Measurements from ENCODE around the gene SRRD.
"Not testable (repeated sequence)": the region's sequence is repeated elsewhere in the genome, so short reads cannot be mapped to it uniquely, and the experiment has no call there.

The SRRD gene, protein sequence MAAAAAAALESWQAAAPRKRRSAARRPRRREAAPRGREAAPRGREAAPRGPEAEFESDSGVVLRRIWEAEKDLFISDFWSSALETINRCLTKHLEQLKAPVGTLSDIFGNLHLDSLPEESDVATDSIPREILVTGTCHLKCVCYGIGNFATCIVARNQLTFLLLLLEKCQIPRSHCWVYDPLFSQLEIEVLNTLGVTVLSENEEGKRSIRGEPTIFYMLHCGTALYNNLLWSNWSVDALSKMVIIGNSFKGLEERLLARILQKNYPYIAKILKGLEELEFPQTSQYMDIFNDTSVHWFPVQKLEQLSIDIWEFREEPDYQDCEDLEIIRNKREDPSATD
- 8.0 to 30.8 (median 24.6) reads per million in 17 experiments for total RNA-seq

GRCh38 chr22:26483439-26484359 lies at the start of gene SRRD, which contains the start of gene HPS4:
Gene SRRD, plus strand, starts transcription at chr22:26483877. Its CDS starts 14 bp downstream, at chr22:26483891.
Gene HPS4, minus strand, starts transcription at chr22:26483783. Its CDS starts 2,021 bp downstream, at chr22:26481762.
- peak; percentile 92 to 97 (median 96) for DNase-seq

DNA sequence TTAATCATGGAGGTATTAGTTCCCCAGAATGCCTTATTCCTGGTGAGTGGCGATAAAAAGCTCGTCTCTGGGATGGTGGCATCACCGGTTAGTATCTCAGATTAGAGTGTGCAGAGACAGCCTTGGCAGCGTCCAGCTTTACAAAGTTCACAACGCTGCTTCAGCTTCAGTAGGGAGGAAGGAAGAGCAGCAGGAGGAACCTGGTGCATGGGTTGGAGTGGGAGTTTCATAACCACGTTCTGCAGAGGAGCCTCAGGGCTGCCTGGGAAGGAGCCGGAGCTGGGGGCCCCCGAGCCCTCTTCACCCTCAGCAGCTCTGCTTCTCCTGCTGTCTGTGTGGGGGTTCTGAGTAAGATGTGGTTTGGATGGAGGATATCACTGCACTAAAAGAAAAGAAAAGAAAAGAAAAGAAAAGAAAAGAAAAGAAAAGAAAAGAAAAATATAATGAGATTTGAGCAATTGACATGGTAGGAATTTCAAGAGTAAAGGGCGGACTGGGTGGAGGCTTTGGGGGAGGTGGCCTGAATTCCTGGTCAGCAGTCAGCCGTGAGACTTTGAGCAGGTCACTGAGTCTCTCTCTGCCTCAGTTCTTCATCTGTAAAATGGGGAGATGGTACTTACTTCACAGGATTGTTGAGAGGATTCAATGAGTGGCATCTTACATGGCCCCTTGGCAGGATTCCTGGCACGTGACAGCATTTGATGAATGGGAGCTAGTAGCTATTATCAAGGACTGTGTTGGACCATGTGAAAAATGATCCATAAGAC lies 48.2 kb upstream of the SRRD start:
- peak; percentile 39 to 77 (median 68) for DNase-seq

- DNase-seq: no peak
Observed at GRCh38 chr22:26436903-26437515, 46.7 kb upstream of the SRRD start.

- DNase-seq: no peak
Observed at GRCh38 chr22:26437694-26438392, 45.8 kb upstream of the SRRD start.

DNA sequence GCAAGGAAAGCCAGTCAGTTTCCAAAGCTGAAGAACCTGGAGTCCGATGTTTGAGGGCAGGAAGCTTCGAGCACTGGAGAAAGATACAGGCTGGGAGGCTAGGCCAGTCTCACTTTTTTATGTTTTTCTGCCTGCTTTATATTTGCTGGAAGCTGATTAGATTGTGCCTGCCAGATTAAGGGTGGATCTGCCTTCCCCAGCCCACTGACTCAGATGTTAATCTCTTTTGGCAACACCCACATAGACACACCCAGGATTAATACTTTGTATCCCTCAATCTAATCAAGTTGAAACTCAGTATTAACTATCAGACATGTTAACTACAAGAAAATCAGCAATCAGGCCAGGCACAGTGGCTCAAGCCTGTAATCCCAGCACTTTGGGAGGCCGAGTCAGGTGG lies 44.9 kb upstream of the SRRD start:
- DNase-seq: not testable (repeated sequence)

GRCh38 chr22:26439559-26439958 lies 44.1 kb upstream of the SRRD start:
- no peak for DNase-seq

- no peak for DNase-seq
Observed at GRCh38 chr22:26442086-26442756, 41.5 kb upstream of the SRRD start.

DNA sequence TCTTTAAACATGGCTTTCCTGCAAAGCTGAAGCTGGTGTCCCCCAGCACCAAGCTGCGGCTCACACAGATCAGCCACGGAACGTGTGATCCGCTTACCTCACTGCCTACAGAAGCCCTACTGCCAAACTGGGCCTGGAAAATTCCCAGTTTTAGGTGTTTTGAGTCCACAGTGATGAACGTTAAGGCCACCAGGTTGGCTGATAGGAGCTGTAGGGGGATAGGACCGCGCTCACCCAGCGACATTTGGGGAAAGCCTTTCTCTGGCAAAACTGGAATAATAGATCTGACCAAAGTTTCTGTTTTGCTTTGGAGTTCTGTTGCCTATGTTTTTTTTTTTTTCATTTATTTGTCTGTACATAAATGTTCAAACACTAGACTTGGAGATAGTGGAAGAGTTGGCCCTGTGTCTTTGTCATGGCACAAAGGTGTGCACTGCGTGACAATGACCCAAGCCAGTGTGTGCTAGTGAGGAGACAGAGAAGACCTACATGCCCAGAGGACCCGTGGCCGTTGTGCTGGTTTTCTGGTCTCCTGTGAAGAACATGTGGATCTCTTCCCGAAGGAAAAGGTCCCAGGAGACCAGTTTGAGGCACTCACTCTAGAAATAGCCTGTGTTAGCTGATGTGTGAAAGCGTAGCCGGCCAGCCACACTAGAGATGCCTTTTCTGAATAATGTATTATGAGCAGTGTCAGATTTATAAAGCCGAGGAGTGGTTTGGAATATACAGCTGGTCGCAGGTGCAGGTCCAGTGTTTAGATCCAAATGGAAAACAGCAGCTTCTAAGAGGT lies 39.6 kb upstream of the SRRD start:
- no peak for DNase-seq

GRCh38 chr22:26444777-26445176 lies 38.9 kb upstream of the SRRD start:
- no peak for DNase-seq

DNA sequence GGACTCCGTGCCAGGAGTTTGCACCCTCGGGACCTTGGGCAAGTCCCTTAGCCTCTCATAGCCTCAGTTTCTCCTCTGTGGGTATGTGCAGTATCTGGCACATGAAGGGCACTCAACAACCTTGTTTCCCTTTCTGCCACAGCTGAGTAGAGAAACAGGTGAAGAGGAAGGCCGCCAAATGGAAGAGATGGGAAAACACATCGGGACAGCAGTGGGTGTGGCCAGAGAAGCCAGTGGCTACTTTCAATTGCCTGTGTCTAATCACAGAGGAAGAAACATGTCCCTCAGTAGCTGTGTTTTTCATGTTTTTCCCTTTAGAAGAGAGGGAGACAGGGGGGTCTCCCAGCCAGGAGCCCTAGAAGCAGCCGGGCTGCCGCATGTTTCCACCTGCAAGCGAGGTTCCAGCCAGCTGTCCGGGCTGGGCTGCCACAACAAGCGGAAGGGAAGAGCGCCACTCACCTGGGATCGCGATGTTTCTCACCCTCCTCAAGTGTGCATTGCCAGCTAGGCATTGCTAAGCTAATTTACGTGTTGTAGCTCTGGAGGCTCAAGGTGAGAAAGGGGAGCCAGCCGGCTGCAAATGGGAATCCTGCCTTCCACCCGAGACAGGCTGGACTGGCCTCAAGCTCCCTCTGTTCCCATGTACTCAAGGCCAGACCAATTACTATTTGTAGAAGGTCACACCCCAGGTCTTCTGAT lies 38.0 kb upstream of the SRRD start:
- no peak for DNase-seq

DNA sequence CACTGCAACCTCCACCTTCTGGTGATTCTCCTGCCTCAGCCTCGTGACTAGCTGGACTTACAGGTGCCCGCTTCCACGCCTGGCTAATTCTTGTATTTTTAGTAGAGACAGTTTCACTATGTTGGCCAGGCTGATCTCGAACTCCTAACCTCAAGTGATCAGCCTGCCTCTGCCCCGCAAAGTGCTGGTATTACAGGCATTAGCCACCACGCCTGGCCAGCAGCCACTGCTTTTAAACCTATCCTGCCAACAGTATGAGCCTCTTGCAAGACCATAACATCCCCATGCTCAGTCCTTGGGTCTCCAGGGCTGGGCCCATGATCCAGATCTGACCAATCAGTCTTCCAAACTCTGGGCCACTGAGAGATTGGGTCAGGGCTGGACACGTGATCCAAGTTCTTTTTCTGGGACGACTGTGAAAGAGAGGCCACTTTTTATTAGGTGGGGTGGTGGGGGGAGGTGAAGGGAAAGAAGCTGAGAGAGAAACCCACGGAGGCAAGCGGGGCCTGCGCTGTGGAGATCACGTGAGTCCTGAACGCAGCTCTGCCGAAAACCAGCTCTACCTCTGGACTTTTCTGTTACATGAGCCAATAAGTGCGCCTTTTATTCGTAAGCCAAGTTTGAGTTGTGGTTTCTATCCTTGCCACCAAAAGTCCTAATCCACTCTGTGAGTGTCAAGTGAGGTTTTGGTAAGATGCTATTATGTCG lies 36.7 kb upstream of the SRRD start:
- no peak for DNase-seq

- no peak for DNase-seq
Observed at GRCh38 chr22:26447584-26448329, 35.9 kb upstream of the SRRD start.

GRCh38 chr22:26448334-26448733 lies 35.3 kb upstream of the SRRD start:
- DNase-seq: no peak

DNA sequence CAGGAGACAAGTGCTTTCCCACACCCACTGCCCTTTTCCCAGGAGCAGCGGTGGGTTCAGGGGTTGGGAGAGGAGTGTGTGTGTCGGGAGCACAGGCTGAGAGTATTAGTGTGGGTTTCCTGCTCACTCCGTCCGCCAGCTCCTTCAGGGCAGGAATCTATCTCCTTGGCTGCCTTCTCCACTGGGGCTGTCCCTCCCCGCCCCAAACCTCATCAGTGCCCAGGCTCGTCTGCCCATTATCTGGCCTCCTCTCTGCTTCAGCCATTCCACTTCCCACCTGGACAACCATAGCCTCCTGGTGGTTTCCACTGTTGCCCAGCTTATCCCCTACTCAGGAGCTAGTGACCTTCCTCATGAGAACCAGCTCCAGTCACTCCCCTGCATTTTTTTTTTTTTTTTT lies 34.7 kb upstream of the SRRD start:
- DNase-seq: no peak

DNA sequence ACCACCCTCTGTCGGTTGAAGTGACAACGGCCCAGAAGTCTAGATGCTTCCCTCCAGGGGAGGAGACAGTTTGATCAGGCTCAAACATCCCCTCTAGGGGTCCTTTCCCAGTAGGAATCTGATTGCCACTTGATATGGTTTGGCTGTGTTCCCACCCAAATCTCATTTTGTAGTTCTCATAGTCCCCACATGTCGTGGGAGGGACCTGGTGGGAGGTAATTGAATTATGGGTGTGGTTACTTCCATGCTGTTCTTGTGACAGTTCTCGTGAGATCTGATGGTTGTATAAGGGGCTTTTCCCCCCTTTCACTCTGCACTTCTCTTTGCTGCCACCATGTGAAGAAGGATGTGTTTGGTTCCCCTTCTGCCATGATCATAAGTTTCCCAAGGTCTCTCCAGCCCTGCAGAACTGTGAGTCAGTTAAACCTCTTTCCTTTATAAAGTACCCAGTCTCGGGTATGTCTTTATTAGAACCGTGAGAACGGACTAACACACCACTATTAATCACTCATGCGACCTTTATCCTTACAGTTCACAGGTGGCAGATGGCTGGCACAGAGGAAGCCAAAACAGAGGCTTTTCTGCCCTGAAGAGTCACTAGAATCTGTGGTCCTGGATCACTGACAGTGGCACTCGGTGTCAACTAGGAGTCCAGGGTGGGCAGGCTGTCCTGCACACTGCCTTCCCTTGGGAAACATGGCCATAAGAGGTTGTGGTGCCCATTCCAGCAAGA lies 33.1 kb upstream of the SRRD start:
- no peak for DNase-seq

DNA sequence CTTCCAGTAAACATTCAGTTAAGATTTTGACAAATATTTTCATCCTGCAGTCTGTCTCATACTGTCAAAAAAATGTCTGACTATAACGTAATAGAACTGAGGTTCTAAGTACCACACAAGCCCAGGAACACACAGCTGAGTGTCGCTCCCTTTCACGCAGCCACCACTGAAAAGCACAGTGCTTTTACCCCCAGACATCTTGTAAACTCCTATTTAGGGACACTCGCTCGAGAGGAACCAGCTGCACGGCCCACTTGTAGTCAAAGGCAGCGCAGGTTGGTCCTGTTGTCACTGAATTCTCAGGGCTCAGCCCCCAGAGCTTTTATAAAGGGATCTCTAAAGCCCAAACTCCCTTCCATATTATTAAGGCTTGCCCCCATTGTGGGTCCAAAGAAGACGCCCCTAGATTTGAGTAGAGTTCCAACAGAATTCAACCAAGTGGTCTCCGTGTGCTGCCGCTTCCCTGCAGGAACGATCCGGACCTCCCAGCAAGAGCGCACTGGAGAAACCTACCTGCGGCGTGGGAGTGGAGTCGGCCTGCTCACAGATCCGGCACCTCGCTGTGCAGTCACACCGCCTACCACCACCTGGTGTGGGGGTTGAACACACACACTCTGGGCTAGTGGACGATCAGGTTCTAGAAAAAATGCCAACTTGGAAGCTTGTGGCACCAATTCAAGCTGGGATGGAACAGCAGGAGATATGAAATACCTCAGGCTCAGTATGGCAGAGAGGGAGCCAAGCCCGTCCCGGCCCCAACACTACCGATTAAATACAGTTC lies 31.3 kb upstream of the SRRD start:
- no peak for DNase-seq

- DNase-seq: no peak
Observed at GRCh38 chr22:26453216-26453615, 30.5 kb upstream of the SRRD start.

All from suppressor macrophage (primary cell).